GM19372 (cell line): Measurements from ENCODE around the gene GCNT1.
"Not testable (repeated sequence)": the region's sequence is repeated elsewhere in the genome, so short reads cannot be mapped to it uniquely, and the experiment has no call there.

Experiments
- ATAC-seq: cut with Tn5 transposase; IDR thresholded peaks from one replicate; pipeline ENCODE4 v1.9.1; 2021; ENCODE audit warnings: mild to moderate bottlenecking, low read depth, moderate library complexity; ENCODE audit not compliant: unreplicated experiment

The GCNT1 gene

DNA sequence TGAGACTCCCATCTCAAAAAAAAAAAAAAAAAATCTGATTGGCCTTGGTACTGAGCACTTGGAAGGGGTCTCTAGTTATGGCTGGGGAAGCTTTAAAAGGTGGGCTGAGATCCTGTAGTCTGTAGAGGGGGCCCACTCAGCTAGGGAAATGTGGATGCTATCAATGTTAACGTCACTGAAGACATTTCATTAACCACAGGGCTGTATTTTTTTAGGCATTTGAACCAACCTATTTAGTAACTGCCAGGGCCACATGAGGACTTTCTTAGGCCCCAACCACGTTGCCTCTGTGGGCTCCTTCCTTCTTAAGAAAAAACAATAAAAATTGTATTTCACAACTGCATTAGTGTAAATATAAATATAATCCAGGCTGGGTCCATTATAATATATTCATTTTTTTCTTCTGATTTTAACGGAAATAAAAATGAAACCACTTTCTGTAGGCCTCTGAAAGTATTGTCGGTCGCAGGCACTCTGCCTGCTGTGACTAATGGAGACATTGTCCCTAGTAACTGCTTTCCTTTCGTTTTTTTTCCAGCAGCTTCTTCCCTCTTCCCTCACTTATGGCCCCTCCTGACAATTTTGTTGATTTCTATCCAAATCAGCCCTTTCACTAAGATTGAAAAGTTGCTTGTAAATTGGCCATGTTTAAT is 71.6 kb downstream of the GCNT1 start:
- no peak for ATAC-seq

DNA sequence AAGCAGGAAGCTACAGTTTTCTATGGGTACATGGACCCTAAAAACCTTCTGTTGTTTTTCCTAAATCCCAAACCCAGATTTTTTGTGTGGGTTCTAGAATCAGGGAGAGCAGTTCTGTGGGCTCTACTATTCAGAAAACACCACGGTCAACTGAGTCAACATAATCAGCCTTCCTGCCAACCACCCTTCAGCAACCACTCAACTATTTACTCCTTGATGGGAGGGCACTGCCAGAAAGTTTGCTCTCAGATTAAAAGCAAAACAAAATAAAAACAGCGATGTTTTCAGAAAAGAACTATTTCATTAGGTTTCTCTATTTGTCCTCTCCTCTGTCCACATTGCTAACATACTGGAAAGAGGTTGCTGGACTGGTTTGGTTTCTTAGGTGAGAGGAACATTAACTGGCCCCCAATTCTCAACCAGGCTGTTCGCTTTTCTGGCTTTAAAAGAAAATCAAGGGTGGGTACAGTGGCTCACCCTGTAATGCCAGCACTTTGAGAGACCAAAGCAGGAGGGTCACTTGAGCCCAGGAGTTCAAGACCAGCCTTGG is 72.3 kb downstream of the GCNT1 start:
- ATAC-seq = no peak

DNA sequence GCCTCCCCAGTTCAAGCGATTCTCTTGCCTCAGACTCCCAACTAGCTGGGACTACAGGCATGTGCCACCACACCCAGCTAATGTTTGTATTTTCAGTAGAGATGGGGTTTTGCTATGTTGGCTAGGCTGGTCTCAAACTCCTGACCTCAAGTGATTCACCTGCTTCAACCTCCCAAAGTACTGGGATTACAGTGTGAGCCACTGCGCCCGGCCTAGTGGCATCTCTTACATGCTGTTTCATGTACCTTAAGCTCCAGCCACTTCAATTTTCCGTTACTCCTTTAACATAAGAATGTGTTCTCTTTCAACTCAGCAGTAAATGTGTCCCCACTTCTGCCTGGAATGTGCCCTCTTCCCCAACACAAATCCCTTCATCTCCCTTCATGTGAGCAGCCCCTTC is 73.9 kb downstream of the GCNT1 start:
- not testable (repeated sequence) for ATAC-seq

DNA sequence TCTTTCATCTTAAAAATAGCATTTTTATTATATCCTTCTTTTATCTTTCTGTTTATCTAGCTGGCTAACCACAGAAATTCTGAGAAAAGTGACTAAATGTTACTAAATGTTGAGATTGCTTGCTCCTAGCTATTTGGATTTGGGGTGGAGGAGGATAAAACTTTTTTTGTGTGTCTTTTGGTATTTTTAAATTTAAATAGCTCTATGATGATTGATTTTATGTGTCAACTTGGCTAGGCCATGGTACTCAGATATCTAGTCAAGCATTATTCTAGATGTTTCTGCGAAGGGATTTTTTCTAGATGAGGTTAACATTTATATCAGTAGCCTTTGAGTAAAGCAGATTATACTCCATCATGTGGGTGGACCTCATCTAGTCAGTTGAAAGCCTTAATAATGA is 75.0 kb downstream of the GCNT1 start:
- no peak for ATAC-seq

DNA sequence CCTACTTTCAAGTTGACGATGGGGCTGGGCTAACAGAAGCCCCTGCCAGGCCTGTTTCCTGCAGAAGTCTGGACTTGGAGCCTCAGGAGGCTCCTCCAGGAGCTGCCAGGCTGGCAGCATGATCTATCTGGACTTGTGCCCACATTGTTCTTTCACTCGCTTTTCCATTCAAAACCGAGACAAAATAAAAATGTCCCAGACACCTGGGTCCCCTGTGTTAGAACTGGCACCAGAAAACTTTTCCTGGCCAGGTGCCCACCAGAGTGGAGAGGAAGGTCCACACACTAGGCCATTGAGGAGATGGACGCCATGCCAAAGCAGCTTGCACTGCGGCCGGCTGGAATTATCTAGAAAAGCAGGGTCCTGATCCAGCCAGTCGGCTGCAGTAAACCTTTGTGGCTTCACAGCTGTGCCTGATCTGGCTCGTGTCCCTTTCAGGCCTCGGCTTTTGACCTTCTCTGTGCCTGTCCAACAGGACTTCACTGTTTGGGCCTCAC is 78.2 kb downstream of the GCNT1 start:
- no peak for ATAC-seq

DNA sequence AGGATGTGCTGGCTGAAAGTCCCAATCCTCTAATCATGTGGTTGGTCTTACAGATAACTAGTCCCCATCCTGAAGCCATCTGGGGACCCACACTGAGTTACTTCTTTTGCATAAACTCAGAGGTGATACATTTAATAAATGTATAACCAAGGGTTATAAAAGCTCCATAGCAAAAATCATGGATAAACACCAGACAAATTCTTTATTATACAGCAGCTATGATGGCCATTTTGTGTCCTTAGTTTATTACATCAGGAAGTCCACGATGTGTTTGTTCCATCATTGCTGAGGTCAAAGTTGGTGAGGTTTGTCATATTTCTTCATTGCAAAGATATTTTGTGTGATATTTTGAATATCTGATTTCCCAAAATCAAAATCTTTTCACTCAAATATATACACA is 80.2 kb downstream of the GCNT1 start:
- ATAC-seq = no peak

DNA sequence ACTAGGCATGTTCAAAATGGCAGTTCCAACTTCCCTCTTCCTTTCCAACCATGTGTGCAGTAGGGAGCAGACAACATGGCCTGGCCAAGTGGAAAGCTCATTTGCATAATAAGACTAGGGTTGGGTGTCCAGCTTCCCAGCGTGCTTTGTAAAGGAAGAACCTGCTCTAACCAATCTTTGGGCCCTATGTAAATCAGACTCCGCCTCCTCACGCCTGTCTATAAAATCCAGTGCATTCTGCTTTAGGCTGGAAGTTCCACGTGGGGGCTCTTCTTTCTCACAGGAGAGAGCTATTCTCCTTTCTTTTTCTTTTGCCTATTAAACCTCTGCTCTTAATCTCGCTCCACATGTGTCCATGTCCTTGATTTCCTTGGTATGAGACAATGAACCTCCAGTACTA is 83.4 kb downstream of the GCNT1 start:
- ATAC-seq = no peak

DNA sequence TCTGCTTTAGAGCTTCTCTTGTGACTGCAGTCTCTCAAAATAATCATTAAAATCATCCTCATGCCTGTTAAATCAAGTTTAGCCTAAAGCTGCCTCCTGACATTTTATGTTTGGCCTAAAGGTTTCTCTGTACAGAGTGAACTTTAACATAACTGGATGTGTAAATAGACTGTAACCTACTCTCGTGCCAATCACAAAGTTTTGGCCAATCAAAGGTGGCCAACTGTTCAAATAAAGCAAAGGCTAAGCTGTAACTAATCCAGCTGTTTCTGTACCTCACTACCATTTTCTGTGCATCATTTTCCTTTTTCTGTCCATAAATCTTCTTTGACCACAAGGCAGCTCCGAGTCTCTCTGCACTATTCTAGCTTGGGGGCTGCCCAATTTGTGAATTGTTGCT is 86.2 kb downstream of the GCNT1 start:
- no peak for ATAC-seq

DNA sequence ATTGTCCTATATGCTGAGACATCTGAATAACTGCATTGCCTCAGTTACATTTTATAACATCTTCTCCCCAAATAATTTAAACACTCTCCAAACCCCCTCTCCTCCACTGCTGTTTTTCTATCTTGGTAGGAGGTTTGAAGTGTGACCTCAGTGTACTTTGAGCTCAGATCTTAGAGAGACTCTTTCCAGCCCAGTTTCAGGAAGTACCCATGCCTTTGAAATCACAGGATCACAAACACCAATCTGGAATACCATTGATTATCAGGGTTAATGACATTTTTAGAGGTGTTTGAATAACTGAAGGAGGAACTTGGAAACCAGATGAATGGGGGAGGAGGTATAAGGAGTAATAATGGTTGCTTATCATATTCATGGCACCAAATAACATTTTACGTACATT is 93.2 kb downstream of the GCNT1 start:
- ATAC-seq = no peak

DNA sequence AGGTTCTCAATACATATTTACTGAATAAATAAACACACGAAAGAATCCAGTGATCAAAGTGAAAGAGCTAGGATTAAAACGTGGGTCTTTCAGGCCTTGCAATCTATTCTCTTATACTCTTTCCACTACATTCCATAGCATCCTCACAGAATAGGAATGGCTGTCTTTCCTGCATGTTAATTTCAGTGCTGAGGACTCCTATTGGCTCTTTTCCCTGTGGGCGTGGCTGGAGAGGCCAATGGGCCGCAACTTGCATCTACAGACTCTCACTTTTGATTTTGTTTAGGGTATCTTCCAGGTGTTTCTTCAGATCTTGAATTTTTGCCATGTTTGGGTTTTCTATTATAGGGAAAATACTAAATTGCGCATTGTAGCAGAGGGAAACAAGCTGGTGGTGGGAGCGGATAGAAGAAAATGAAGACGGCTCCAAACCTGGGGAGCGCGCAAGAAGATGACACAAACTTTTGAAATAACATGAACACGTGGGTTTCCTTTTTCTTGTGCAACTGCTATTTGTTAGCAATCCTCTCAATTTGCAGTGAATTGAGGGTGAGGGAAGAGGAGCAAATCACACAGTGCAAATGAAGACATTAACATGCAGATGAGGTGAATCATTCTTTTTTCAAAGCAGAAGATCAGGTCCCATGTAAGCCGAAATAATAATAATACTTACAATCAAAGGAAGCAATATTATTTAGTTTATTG is 93.9 kb downstream of the GCNT1 start:
- no peak for ATAC-seq

DNA sequence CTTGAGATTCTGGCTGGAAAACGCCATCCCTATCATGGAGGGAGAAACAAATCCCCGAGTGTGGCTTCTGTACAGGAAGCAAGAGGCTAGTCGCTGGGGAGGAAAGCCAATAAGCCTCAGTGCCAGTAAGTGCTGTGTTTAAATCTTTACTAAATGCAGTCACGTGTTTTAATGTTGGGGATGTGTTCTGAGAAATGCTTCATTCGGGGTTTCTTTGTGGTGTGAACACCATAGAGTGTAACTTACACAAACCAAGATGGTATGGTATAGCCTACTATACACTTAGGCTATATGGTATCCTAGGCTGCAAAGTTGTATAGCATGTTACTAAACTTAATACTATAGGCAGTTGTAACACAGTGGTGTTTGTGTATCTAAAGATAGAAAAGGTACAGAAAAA is 94.7 kb downstream of the GCNT1 start:
- ATAC-seq = no peak
